Osteoblast (primary cell): Measurements from ENCODE around the gene ANKS6. TPM values are rescaled to one million over a fixed set of nuclear protein-coding genes. Genes with fewer than 3 reads are reported as not detected.
A peak's percentile ranks its signal among the peaks of the same experiment; 100 is the strongest.

Experiments used
- DNase-seq: peaks from one replicate; pipeline ENCODE4 v3.0.0; 2011; ENCODE audit warnings: low spot score, mixed read lengths; ENCODE audit not compliant: insufficient read length; ENCODE audit errors: missing footprints
- H2AFZ ChIP-seq: 2 replicates; pipeline ENCODE4 v1.6.0; 2011; ENCODE audit warnings: mild to moderate bottlenecking, low read length
- H3K27ac ChIP-seq: 2 replicates; pipeline ENCODE4 v1.5.1; 2011; ENCODE audit warnings: mild to moderate bottlenecking, low read depth, low read length, moderate library complexity
- H3K27me3 ChIP-seq: 2 replicates; pipeline ENCODE4 v1.6.0; 2012; ENCODE audit warnings: mild to moderate bottlenecking, control low read depth, inconsistent platforms, low read length, moderate library complexity; ENCODE audit not compliant: insufficient read depth
- H3K36me3 ChIP-seq: 2 replicates; pipeline ENCODE4 v1.5.1; 2011; ENCODE audit warnings: mild to moderate bottlenecking, low read length, control low read depth, moderate library complexity; ENCODE audit not compliant: insufficient read depth
- H3K4me1 ChIP-seq: 2 replicates; pipeline ENCODE4 v1.5.1; 2011; ENCODE audit warnings: mild to moderate bottlenecking, low read length, control low read depth, moderate library complexity; ENCODE audit not compliant: insufficient read depth
- H3K4me2 ChIP-seq: 2 replicates; pipeline ENCODE4 v1.6.0; 2011; ENCODE audit warnings: mild to moderate bottlenecking, low read length; ENCODE audit not compliant: insufficient read depth
- H3K4me3 ChIP-seq: fragments of 200-600 bp; sonication (generic); 3 replicates; pipeline ENCODE4 v1.5.1; 2012; ENCODE audit warnings: mild to moderate bottlenecking, low read length, inconsistent platforms; ENCODE audit not compliant: insufficient read depth
- H3K79me2 ChIP-seq: 2 replicates; pipeline ENCODE4 v1.6.0; 2012; ENCODE audit warnings: mild to moderate bottlenecking, low read length, control low read depth, inconsistent platforms; ENCODE audit not compliant: insufficient read depth
- H3K9me3 ChIP-seq: 2 replicates; pipeline ENCODE4 v1.5.1; 2011; ENCODE audit warnings: low read depth, low read length, control low read depth
- H4K20me1 ChIP-seq: 2 replicates; pipeline ENCODE4 v1.6.0; 2012; ENCODE audit warnings: mild to moderate bottlenecking, low read length, control low read depth; ENCODE audit not compliant: insufficient read depth
- total RNA-seq: library from RNA; depleted of rRNA; stranded (reverse); fragments of >200 nt; gene quantifications from 2 replicates; pipeline ENCODE4 v1.2.3, GENCODE V29; 2012
- TF ChIP-seq, protein P1 (sequence below): IDR thresholded peaks from 2 replicates; pipeline ENCODE4 v1.5.1; 2011; ENCODE audit warnings: mild to moderate bottlenecking, low read depth, low read length, moderate library complexity; ENCODE audit errors: extremely low read depth

ANKS6 gene
- total RNA-seq, 1 donor = 21.7 TPM

DNA sequence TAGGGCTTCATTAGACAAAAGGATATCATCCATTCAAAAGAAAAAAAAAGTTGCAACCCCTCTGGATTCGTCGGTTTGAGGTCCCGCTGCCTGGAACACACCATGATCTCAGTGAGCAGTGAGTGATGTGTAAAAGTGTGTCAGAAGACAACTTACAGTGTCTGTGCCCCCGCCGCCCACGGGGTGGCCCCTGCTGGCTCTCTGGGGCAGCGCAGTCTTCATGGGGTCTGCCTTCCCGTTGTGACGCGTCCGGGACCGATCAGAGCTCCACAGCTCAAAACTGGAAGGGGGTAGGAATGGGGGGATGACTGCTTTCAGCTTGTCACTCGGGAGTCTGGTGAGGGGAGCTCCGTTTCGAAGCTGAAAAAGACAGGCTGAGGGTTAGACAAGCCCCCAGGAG is 22.6 kb downstream of the ANKS6 start:
- DNase-seq = no peak
- H3K4me1 ChIP-seq = no peaks in the 10 kb centered on the region
- no peaks in the 10 kb centered on the region for H3K27me3 ChIP-seq
- H3K9me3 ChIP-seq = no peaks in the 10 kb centered on the region
- H3K4me2 ChIP-seq = no peak overlapping the region
- H2AFZ ChIP-seq = no peak overlapping the region
- no peak overlapping the region for H3K27ac ChIP-seq
- no peak overlapping the region for H3K4me3 ChIP-seq
- H4K20me1 ChIP-seq = no peaks in the 10 kb centered on the region
- peaks cover 30% of the 10 kb centered on the region for H3K36me3 ChIP-seq
- H3K79me2 ChIP-seq = no peaks in the 10 kb centered on the region
- TF ChIP-seq, protein P1, sequence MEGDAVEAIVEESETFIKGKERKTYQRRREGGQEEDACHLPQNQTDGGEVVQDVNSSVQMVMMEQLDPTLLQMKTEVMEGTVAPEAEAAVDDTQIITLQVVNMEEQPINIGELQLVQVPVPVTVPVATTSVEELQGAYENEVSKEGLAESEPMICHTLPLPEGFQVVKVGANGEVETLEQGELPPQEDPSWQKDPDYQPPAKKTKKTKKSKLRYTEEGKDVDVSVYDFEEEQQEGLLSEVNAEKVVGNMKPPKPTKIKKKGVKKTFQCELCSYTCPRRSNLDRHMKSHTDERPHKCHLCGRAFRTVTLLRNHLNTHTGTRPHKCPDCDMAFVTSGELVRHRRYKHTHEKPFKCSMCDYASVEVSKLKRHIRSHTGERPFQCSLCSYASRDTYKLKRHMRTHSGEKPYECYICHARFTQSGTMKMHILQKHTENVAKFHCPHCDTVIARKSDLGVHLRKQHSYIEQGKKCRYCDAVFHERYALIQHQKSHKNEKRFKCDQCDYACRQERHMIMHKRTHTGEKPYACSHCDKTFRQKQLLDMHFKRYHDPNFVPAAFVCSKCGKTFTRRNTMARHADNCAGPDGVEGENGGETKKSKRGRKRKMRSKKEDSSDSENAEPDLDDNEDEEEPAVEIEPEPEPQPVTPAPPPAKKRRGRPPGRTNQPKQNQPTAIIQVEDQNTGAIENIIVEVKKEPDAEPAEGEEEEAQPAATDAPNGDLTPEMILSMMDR = no peak

- Histone ChIP-seq H3K36me3 (peaks cover 32% of the 10 kb centered on the region), H3K4me3 (no peak overlapping the region), H3K4me1 (no peaks in the 10 kb centered on the region), H4K20me1 (no peaks in the 10 kb centered on the region), H2AFZ (no peak overlapping the region), H3K4me2 (no peak overlapping the region), H3K27ac (no peak overlapping the region), H3K27me3 (no peaks in the 10 kb centered on the region), H3K9me3 (no peaks in the 10 kb centered on the region), H3K79me2 (no peaks in the 10 kb centered on the region)
- TF ChIP-seq, protein P1 = no peak
- DNase-seq = peak; percentile 81
These were observed 23.8 kb downstream of the ANKS6 start for GRCh38 chr9:98772364-98773155.

DNA sequence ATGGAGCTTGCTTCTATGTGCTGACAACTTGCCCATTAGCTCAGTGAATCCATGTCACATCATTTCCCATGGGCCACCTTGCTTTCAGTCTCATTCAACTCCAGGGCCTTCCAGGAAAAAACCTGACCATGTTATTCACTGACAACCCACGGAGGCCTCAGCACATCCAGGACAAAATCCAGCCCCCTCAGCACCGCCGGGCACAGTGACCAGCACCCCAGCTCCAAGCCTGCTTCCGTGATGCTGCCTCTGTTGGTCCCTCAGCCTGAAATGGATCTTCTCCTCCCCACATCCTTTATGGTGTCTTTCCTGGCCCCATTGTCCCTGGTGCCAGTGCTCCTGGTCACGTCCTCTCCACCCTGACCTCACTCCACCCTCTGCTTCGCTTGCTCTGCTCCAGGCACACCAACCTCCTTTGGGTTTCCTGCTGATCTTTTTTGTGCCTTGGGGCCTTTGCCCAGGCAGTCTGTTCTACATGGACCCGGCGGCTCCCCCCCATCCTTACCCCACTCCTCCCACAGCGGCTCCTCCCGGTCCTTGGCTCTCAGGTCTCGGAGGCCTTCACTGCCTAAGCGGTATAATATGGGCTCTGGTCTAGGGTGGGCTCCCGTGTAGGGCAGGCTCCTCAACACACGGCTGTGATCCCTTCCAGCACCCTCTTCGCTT is 25.0 kb downstream of the ANKS6 start:
- no peaks in the 10 kb centered on the region for H3K9me3 ChIP-seq

More for the DNA sequence above, 25.0 kb downstream of the ANKS6 start:
- Histone ChIP-seq H3K36me3 (peaks cover 40% of the 10 kb centered on the region), H3K79me2 (no peaks in the 10 kb centered on the region), H3K27ac (no peak overlapping the region), H2AFZ (no peak overlapping the region), H4K20me1 (no peaks in the 10 kb centered on the region), H3K4me2 (no peak overlapping the region), H3K4me1 (no peaks in the 10 kb centered on the region), H3K4me3 (no peak overlapping the region), H3K27me3 (no peaks in the 10 kb centered on the region)
- no peak for DNase-seq
- TF ChIP-seq, protein P1 = no peak
